Stimulated activated CD4-positive, alpha-beta T cell treated with anti-CD3 and anti-CD28 coated beads, Interleukin-12 subunit alpha, Interleukin-12 subunit beta, amount 100 ng/mL, for 24 hours (primary cell): ENCODE measurements around the gene MTFMT.
A peak's percentile ranks its signal among the peaks of the same experiment; 100 is the strongest.
"Not testable (repeated sequence)": the region's sequence is repeated elsewhere in the genome, so short reads cannot be mapped to it uniquely, and the experiment has no call there.

ENCODE experiments used
- DNase-seq, 2 experiments: peaks; one replicate each; pipeline ENCODE4 v3.0.0-alpha.2; 2020; ENCODE audit warnings: low read depth in 2 of 2

The MTFMT gene

GRCh38 chr15:65060641-65061397 lies 31.4 kb upstream of the MTFMT start:
- DNase-seq = no peak

- DNase-seq = no peak
These were observed 30.6 kb upstream of the MTFMT start for GRCh38 chr15:65059931-65060596.

- DNase-seq = no peak
These were observed 29.9 kb upstream of the MTFMT start for GRCh38 chr15:65059369-65059750.

GRCh38 chr15:65058394-65059368 lies 29.2 kb upstream of the MTFMT start:
- DNase-seq = no peak

GRCh38 chr15:65057549-65057940 lies 28.1 kb upstream of the MTFMT start:
- DNase-seq = no peak

GRCh38 chr15:65056868-65057548 lies 27.6 kb upstream of the MTFMT start:
- DNase-seq = no peak

GRCh38 chr15:65056106-65056505 lies 26.7 kb upstream of the MTFMT start:
- no peak for DNase-seq

- no peak for DNase-seq
These were observed 25.9 kb upstream of the MTFMT start for GRCh38 chr15:65055201-65055870.

GRCh38 chr15:65054333-65055200 lies 25.1 kb upstream of the MTFMT start:
- peak; percentile 24 to 53 for DNase-seq

GRCh38 chr15:65052956-65053355 lies 23.5 kb upstream of the MTFMT start:
- DNase-seq = no peak

GRCh38 chr15:65051266-65051665 lies 21.8 kb upstream of the MTFMT start:
- no peak for DNase-seq

GRCh38 chr15:65050270-65050669 lies 20.8 kb upstream of the MTFMT start:
- no peak for DNase-seq

- peak; percentile 79 to 87 for DNase-seq
These were observed 20.0 kb upstream of the MTFMT start for GRCh38 chr15:65049418-65049840.

GRCh38 chr15:65048241-65048640 lies 18.8 kb upstream of the MTFMT start:
- DNase-seq = no peak

GRCh38 chr15:65044724-65045481 lies 15.5 kb upstream of the MTFMT start, which contains the start of gene SLC51B:
TSS of gene SLC51B (plus strand) at chr15:65045387. CDS start at chr15:65050005, 4,618 bp downstream.
- no peak for DNase-seq

- not testable (repeated sequence) for DNase-seq
These were observed 14.8 kb upstream of the MTFMT start for GRCh38 chr15:65044218-65044617.

- DNase-seq = no peak
These were observed 13.4 kb upstream of the MTFMT start for GRCh38 chr15:65042776-65043327.

GRCh38 chr15:65041787-65042186 lies 12.3 kb upstream of the MTFMT start:
- no peak for DNase-seq

- DNase-seq = no peak
These were observed 11.0 kb upstream of the MTFMT start for GRCh38 chr15:65040461-65040860.
